Germinal center (tissue), 1 donor: ENCODE results near the gene PCED1B.
"Not testable (repeated sequence)": the region's sequence is repeated elsewhere in the genome, so short reads cannot be mapped to it uniquely, and the experiment has no call there.

Experiments
- DNase-seq: peaks from one replicate; pipeline ENCODE4 v3.0.0; 2012; ENCODE audit warnings: mixed read lengths, low spot score

PCED1B gene

GRCh38 chr12:47166365-47166764 is 86.9 kb downstream of the PCED1B start:
- DNase-seq: no peak

GRCh38 chr12:47170281-47170680 is 90.9 kb downstream of the PCED1B start:
- DNase-seq: not testable (repeated sequence)

GRCh38 chr12:47178014-47178413 is 98.6 kb downstream of the PCED1B start:
- no peak for DNase-seq

- DNase-seq: not testable (repeated sequence)
Observed at GRCh38 chr12:47182164-47182938, 102.9 kb downstream of the PCED1B start.

- no peak for DNase-seq
Observed at GRCh38 chr12:47184229-47184628, 104.8 kb downstream of the PCED1B start.

- DNase-seq: no peak
Observed at GRCh38 chr12:47184813-47185212, 105.4 kb downstream of the PCED1B start.

- DNase-seq: no peak
Observed at GRCh38 chr12:47186246-47186645, 106.8 kb downstream of the PCED1B start.

- no peak for DNase-seq
Observed at GRCh38 chr12:47188576-47189441, 109.4 kb downstream of the PCED1B start.

- DNase-seq: no peak
Observed at GRCh38 chr12:47189728-47190127, 110.3 kb downstream of the PCED1B start.

GRCh38 chr12:47190271-47190750 is 110.9 kb downstream of the PCED1B start:
- no peak for DNase-seq

GRCh38 chr12:47190905-47191304 is 111.5 kb downstream of the PCED1B start:
- DNase-seq: no peak

- DNase-seq: no peak
Observed at GRCh38 chr12:47192051-47192450, 112.6 kb downstream of the PCED1B start.

- DNase-seq: no peak
Observed at GRCh38 chr12:47193066-47193465, 113.6 kb downstream of the PCED1B start.

- no peak for DNase-seq
Observed at GRCh38 chr12:47194501-47194900, 115.1 kb downstream of the PCED1B start.

GRCh38 chr12:47200446-47200845 is 121.0 kb downstream of the PCED1B start:
- DNase-seq: no peak

GRCh38 chr12:47201190-47201589 is 121.8 kb downstream of the PCED1B start:
- not testable (repeated sequence) for DNase-seq

GRCh38 chr12:47202176-47202575 is 122.8 kb downstream of the PCED1B start:
- DNase-seq: no peak

GRCh38 chr12:47205532-47206449 is 126.4 kb downstream of the PCED1B start:
- DNase-seq: no peak

- DNase-seq: no peak
Observed at GRCh38 chr12:47206450-47207339, 127.3 kb downstream of the PCED1B start.

- DNase-seq: peak; percentile 76
Observed at GRCh38 chr12:47207340-47207717, 127.9 kb downstream of the PCED1B start.

GRCh38 chr12:47207829-47208248 is 128.4 kb downstream of the PCED1B start:
- DNase-seq: no peak
